ENCODE measurements around the gene SCYL3. TPM values are rescaled to one million over a fixed set of nuclear protein-coding genes. Genes with fewer than 3 reads are reported as not detected.
"Not testable (repeated sequence)": the region's sequence is repeated elsewhere in the genome, so short reads cannot be mapped to it uniquely, and the experiment has no call there.

SCYL3 gene
- total RNA-seq, 6 experiments from 2014 or later, result 6.2 to 9.3 (median 8.3) TPM

- no peak for DNase-seq
- Histone ChIP-seq H3K4me3 (no peak overlapping the region), H3K9me3 (no peaks in the 10 kb centered on the region), H3K4me1 (no peaks in the 10 kb centered on the region), H3K27ac (no peak overlapping the region), H3K27me3 (no peaks in the 10 kb centered on the region), H3K36me3 (peaks cover 0 to 2% (median 0%) of the 10 kb centered on the region in 4 donors)
- ATAC-seq, result no peak
- 65% methylated on average over 2 of the region's 2 CpGs for WGBS (ENCODE audit: insufficient coverage, low coverage, low lambda C conversion rate, missing lambda C conversion rate)
- TF ChIP-seq CTCF (IDR thresholded peaks at IDR 0.05) (no peak), POLR2A (IDR thresholded peaks at IDR 0.05) (no peak)
- intact Hi-C loops (cut with DNase I), result no loop called here
Observed at GRCh38 chr1:169924829-169925228, 31.1 kb upstream of the SCYL3 start.

GRCh38 chr1:169924063-169924462, 30.4 kb upstream of the SCYL3 start:
- WGBS (ENCODE audit: insufficient coverage, low coverage, low lambda C conversion rate, missing lambda C conversion rate), result 97% methylated on average over 2 of the region's 2 CpGs
- ATAC-seq, result no peak
- no peak overlapping the region for H3K4me3 ChIP-seq
- H3K4me1 ChIP-seq, result no peaks in the 10 kb centered on the region
- intact Hi-C loops (cut with DNase I), result no loop called here
- no peaks in the 10 kb centered on the region for H3K27me3 ChIP-seq
- no peak overlapping the region for H3K27ac ChIP-seq
- DNase-seq, result no peak
- TF ChIP-seq POLR2A (IDR thresholded peaks at IDR 0.05) (no peak), CTCF (IDR thresholded peaks at IDR 0.05) (no peak)
- H3K9me3 ChIP-seq, result no peaks in the 10 kb centered on the region
- H3K36me3 ChIP-seq, result peaks cover 0 to 2% (median 0%) of the 10 kb centered on the region in 4 donors

GRCh38 chr1:169921080-169921479, 27.4 kb upstream of the SCYL3 start:
- intact Hi-C loops (cut with DNase I), result no loop called here
- 97% methylated on average over 4 of the region's 4 CpGs for WGBS (ENCODE audit: insufficient coverage, low coverage, low lambda C conversion rate, missing lambda C conversion rate)
- Histone ChIP-seq H3K9me3 (no peaks in the 10 kb centered on the region), H3K4me3 (no peak overlapping the region), H3K27me3 (no peaks in the 10 kb centered on the region), H3K4me1 (no peaks in the 10 kb centered on the region), H3K27ac (no peak overlapping the region), H3K36me3 (peaks cover 0 to 2% (median 0%) of the 10 kb centered on the region in 4 donors)
- TF ChIP-seq POLR2A (IDR thresholded peaks at IDR 0.05), result no peak
- no peak for TF ChIP-seq CTCF (IDR thresholded peaks at IDR 0.05)
- ATAC-seq, result no peak
- DNase-seq, result no peak

GRCh38 chr1:169918927-169919326, 25.2 kb upstream of the SCYL3 start:
- Histone ChIP-seq H3K4me1 (no peaks in the 10 kb centered on the region), H3K27me3 (no peaks in the 10 kb centered on the region), H3K27ac (no peak overlapping the region), H3K4me3 (no peak overlapping the region), H3K9me3 (no peaks in the 10 kb centered on the region), H3K36me3 (no peaks in the 10 kb centered on the region)
- intact Hi-C loops (cut with DNase I), result no loop called here
- DNase-seq (no peak), ATAC-seq (no peak)
- WGBS (ENCODE audit: insufficient coverage, low coverage, low lambda C conversion rate, missing lambda C conversion rate), result 90% methylated on average over 1 of the region's 1 CpG
- TF ChIP-seq POLR2A (IDR thresholded peaks at IDR 0.05) (no peak), CTCF (IDR thresholded peaks at IDR 0.05) (no peak)

GRCh38 chr1:169918220-169918619, 24.5 kb upstream of the SCYL3 start:
- H3K4me3 ChIP-seq; H3K9me3 ChIP-seq; H3K27ac ChIP-seq; DNase-seq; intact Hi-C loops (cut with DNase I); H3K36me3 ChIP-seq; H3K4me1 ChIP-seq; H3K27me3 ChIP-seq; ATAC-seq: not testable (repeated sequence)
- WGBS (ENCODE audit: insufficient coverage, low coverage, low lambda C conversion rate, missing lambda C conversion rate), result 89% methylated on average over 5 of the region's 9 CpGs

All from right lobe of liver (tissue), 6 donors.